ENCODE data around the gene ZNF862.
"Not testable (repeated sequence)": the region's sequence is repeated elsewhere in the genome, so short reads cannot be mapped to it uniquely, and the experiment has no call there.

ZNF862 gene

GRCh38 chr7:149883048-149883438 is 44.9 kb downstream of the ZNF862 start:
- no peak for DNase-seq

- peak; percentile 33 for DNase-seq
These were observed 45.3 kb downstream of the ZNF862 start for GRCh38 chr7:149883452-149883861.

- no peak for DNase-seq
These were observed 45.8 kb downstream of the ZNF862 start for GRCh38 chr7:149884016-149884415.

GRCh38 chr7:149884541-149884940 is 46.4 kb downstream of the ZNF862 start:
- DNase-seq: no peak

- no peak for DNase-seq
These were observed 47.2 kb downstream of the ZNF862 start for GRCh38 chr7:149885191-149886017.

GRCh38 chr7:149886018-149886415 is 47.8 kb downstream of the ZNF862 start:
- DNase-seq: no peak

- DNase-seq: no peak
These were observed 49.1 kb downstream of the ZNF862 start for GRCh38 chr7:149887311-149887710.

GRCh38 chr7:149890715-149891114 is 52.5 kb downstream of the ZNF862 start:
- DNase-seq: not testable (repeated sequence)

- DNase-seq: not testable (repeated sequence)
These were observed 56.8 kb downstream of the ZNF862 start for GRCh38 chr7:149894957-149895356.

GRCh38 chr7:149907776-149908376 is 69.7 kb downstream of the ZNF862 start:
- DNase-seq: not testable (repeated sequence)

GRCh38 chr7:149910219-149910618 is 72.0 kb downstream of the ZNF862 start:
- not testable (repeated sequence) for DNase-seq

GRCh38 chr7:149912126-149912525 is 74.0 kb downstream of the ZNF862 start:
- DNase-seq: not testable (repeated sequence)

Data from NCI-H510A (cell line).